Neural crest cell (in vitro differentiated cells): ENCODE data around the gene BAAT. TPM values are rescaled to one million over a fixed set of nuclear protein-coding genes. Genes with fewer than 3 reads are reported as not detected.

Experiments used
- DNase-seq: peaks from one replicate; pipeline ENCODE4 v3.0.0; 2021; ENCODE audit warnings: low read depth, mixed read lengths, low spot score
- H3K27ac Mint-ChIP-seq: one replicate; pipeline ENCODE4 v1.8.0; 2021; ENCODE audit warnings: mild to moderate bottlenecking, mixed read lengths; ENCODE audit not compliant: unreplicated experiment
- H3K27me3 Mint-ChIP-seq: 2 replicates; pipeline ENCODE4 v1.8.0; 2021; ENCODE audit warnings: low read depth, mild to moderate bottlenecking, mixed read lengths
- H3K36me3 Mint-ChIP-seq: 2 replicates; pipeline ENCODE4 v1.8.0; 2021; ENCODE audit warnings: low read depth, mild to moderate bottlenecking, mixed read lengths
- H3K4me1 Mint-ChIP-seq: 2 replicates; pipeline ENCODE4 v1.8.0; 2021; ENCODE audit warnings: mixed read lengths
- H3K4me3 Mint-ChIP-seq: one replicate; pipeline ENCODE4 v1.8.0; 2021; ENCODE audit warnings: mild to moderate bottlenecking, mixed read lengths
- H3K9me3 Mint-ChIP-seq: 2 replicates; pipeline ENCODE4 v1.8.0; 2021; ENCODE audit warnings: mixed read lengths
- total RNA-seq: library from RNA; stranded (reverse); gene quantifications from 2 replicates; pipeline ENCODE4 v1.2.1, GENCODE V29; 2021
- TF ChIP-seq, protein P1 (sequence below): fragments of 200-600 bp; sonication (generic); conservative IDR thresholded peaks from 2 replicates; pipeline ENCODE4 v1.5.0; 2021; ENCODE audit warnings: antibody characterized with exemption, mild to moderate bottlenecking

Gene BAAT
- total RNA-seq, 1 donor from 2014 or later = 0.30 TPM

DNA sequence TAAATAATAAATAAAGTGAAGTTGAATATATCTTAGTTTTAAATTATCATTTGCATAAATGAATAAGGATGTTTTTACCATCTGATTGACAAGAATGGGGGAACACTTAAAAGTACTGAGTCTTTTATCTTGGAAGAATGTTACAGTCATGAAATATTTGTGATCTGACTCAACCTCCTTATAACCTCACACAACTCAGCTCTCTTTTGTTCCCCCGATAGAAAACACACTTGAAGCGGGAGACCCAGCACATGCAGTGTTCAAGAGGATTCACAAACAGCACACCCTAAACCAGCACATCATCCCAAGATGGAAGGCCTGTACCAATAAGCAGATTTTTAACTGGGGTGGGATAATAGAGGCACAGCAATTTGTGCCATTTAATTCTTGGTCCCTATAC lies 15.5 kb downstream of the BAAT start:
- Mint-ChIP-seq H3K9me3 (peaks cover 5% of the 10 kb centered on the region), H3K36me3 (no peaks in the 10 kb centered on the region), H3K27me3 (no peaks in the 10 kb centered on the region), H3K4me3 (no peak overlapping the region), H3K4me1 (no peaks in the 10 kb centered on the region), H3K27ac (no peak overlapping the region)
- no peak for DNase-seq
- TF ChIP-seq, protein P1, sequence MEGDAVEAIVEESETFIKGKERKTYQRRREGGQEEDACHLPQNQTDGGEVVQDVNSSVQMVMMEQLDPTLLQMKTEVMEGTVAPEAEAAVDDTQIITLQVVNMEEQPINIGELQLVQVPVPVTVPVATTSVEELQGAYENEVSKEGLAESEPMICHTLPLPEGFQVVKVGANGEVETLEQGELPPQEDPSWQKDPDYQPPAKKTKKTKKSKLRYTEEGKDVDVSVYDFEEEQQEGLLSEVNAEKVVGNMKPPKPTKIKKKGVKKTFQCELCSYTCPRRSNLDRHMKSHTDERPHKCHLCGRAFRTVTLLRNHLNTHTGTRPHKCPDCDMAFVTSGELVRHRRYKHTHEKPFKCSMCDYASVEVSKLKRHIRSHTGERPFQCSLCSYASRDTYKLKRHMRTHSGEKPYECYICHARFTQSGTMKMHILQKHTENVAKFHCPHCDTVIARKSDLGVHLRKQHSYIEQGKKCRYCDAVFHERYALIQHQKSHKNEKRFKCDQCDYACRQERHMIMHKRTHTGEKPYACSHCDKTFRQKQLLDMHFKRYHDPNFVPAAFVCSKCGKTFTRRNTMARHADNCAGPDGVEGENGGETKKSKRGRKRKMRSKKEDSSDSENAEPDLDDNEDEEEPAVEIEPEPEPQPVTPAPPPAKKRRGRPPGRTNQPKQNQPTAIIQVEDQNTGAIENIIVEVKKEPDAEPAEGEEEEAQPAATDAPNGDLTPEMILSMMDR = no peak

DNA sequence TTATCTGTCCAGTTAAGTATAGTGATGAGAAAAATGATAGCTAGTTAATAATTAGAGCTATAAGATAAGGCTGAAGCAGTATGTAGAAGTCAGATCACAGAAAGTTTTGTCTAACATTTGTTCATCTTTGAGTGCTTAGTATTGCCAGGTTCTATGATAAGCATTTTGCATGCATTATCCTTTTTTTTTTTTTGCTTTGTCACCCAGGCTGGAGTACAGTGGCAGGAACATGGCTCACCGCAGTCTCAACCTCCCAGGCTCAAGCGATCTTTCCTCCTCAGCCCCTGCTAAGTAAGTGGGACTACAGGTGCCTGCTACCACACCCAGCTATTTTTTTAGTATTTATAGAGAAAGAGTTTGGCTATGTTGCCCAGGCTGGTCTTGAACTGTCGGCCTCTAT lies 17.5 kb downstream of the BAAT start:
- Mint-ChIP-seq H3K4me1 (no peaks in the 10 kb centered on the region), H3K4me3 (no peak overlapping the region), H3K9me3 (peaks cover 9% of the 10 kb centered on the region), H3K27ac (no peak overlapping the region), H3K27me3 (no peaks in the 10 kb centered on the region), H3K36me3 (no peaks in the 10 kb centered on the region)
- TF ChIP-seq, protein P1 = no peak
- DNase-seq = no peak

DNA sequence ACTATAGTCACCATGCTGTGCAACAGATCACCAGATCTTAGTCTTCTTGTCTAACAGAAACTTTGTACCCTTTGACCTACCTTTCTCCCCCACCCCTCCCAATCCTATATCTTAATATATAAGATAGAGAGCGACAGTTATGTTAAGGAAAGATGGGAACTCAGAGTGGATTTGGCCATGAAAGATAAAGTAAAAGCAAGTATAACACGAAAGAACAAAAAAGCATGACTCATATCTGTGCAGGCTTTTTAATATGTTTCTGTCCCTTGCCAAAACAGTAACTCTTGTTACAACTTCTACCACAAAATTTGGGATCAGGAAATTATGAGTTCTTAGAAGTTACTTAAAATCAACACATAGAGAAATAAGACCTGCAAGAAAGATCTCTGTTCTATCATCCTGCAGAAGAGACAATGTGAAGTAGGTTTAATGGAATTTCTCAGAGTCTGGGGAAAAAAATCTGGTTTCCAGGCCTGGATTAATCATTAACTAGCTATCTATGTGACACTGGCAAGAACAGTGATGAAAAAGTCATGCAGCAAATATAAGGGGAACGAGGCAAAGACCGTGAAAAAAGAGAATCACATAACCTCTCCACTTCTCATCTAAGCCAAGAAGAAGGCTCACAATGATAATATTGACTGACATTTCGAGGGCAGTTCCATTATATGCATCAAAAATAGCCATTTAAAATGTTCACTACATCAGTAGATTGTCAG lies 18.6 kb downstream of the BAAT start:
- no peaks in the 10 kb centered on the region for H3K4me1 Mint-ChIP-seq
- H3K27me3 Mint-ChIP-seq = no peaks in the 10 kb centered on the region
- no peak for DNase-seq
- H3K9me3 Mint-ChIP-seq = peaks cover 7% of the 10 kb centered on the region
- no peaks in the 10 kb centered on the region for H3K36me3 Mint-ChIP-seq
- H3K4me3 Mint-ChIP-seq = no peak overlapping the region
- TF ChIP-seq, protein P1 = no peak
- no peak overlapping the region for H3K27ac Mint-ChIP-seq

DNA sequence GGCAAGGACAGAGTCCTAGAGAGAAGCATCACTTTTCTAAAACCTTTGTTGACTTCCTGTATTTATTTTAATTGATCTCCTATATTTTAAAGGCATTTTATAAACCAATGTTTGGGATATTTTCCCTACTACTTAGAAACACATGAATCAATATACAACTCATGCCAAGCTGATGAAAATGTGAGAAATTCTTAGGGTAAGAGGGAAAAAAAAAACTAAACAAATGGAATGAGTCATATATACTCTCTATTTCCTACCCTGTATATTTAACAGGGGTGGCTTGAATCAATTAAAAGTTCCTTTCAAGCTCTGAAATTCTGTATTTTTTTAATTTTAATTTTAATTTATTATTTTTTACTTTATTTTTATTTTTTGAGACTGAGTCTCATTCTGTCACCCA lies 19.6 kb downstream of the BAAT start:
- no peak for DNase-seq
- Mint-ChIP-seq H3K36me3 (no peaks in the 10 kb centered on the region), H3K27ac (no peak overlapping the region), H3K4me3 (no peak overlapping the region), H3K9me3 (peaks cover 4% of the 10 kb centered on the region), H3K4me1 (no peaks in the 10 kb centered on the region), H3K27me3 (no peaks in the 10 kb centered on the region)
- TF ChIP-seq, protein P1 = no peak

DNA sequence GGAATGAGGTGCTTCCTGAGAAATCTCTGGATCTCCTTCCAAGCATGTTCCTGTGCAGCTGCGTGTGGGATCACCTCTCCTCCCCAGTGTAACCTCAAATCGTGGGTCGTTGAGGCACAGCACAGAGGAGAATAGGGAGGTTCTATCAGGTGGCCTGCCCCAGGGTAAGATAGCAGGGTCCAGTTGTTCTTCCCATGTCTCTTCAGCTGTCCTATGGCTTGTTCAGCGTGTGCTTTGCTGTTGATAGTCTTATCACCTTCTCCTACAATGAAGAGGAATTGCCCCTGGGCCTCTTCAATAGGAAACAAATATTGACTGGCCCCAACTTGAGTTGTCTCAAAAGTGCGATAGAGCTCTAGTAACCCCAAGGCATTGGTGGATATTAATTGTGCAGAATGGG lies 22.4 kb downstream of the BAAT start:
- H3K27me3 Mint-ChIP-seq = no peaks in the 10 kb centered on the region
- no peak overlapping the region for H3K4me3 Mint-ChIP-seq
- no peaks in the 10 kb centered on the region for H3K4me1 Mint-ChIP-seq
- peaks cover 4% of the 10 kb centered on the region for H3K9me3 Mint-ChIP-seq
- no peaks in the 10 kb centered on the region for H3K36me3 Mint-ChIP-seq
- DNase-seq = no peak
- TF ChIP-seq, protein P1 = no peak
- H3K27ac Mint-ChIP-seq = no peak overlapping the region
